RWPE2 (cell line): ENCODE results near the gene C13orf46.

Experiments used
- ATAC-seq: fragments of 200-7000 bp; cut with Tn5 transposase; 3 replicates; pipeline ENCODE4 v1.9.1; 2021; ENCODE audit warnings: low read depth
- DNase-seq: peaks from one replicate; pipeline ENCODE4 v3.0.0-alpha.2; 2020; ENCODE audit warnings: low spot score
- H3K27ac ChIP-seq: fragments of 450-650 bp; 2 replicates; pipeline ENCODE4 v1.5.1; 2017; ENCODE audit warnings: mild to moderate bottlenecking; ENCODE audit not compliant: poor library complexity, severe bottlenecking
- H3K27me3 ChIP-seq: fragments of 250-450 bp; sonication (Bioruptor Pico); 2 replicates; pipeline ENCODE4 v1.5.1; 2021; ENCODE audit warnings: mild to moderate bottlenecking, moderate library complexity; ENCODE audit not compliant: insufficient read depth, poor library complexity, severe bottlenecking
- H3K36me3 ChIP-seq: fragments of 250-450 bp; sonication (Bioruptor Pico); 2 replicates; pipeline ENCODE4 v1.5.1; 2020; ENCODE audit warnings: low read depth, mild to moderate bottlenecking, moderate library complexity
- H3K4me1 ChIP-seq: fragments of 250-450 bp; sonication (Bioruptor Pico); 2 replicates; pipeline ENCODE4 v1.5.1; 2021; ENCODE audit warnings: mild to moderate bottlenecking, moderate library complexity; ENCODE audit not compliant: insufficient read depth, poor library complexity, severe bottlenecking
- H3K4me3 ChIP-seq: fragments of 250-450 bp; sonication (Bioruptor Pico); 2 replicates; pipeline ENCODE4 v1.5.1; 2021; ENCODE audit warnings: mild to moderate bottlenecking, moderate library complexity; ENCODE audit not compliant: severe bottlenecking
- H3K9me3 ChIP-seq: fragments of 250-450 bp; sonication (Bioruptor Pico); 2 replicates; pipeline ENCODE4 v1.5.1; 2021; ENCODE audit warnings: mild to moderate bottlenecking, moderate library complexity; ENCODE audit not compliant: severe bottlenecking
- TF ChIP-seq, protein P1 (sequence below): fragments of 450-650 bp; IDR thresholded peaks from one replicate; pipeline ENCODE4 v1.5.1; 2017; ENCODE audit warnings: mild to moderate bottlenecking, moderate library complexity; ENCODE audit not compliant: poor library complexity, severe bottlenecking

C13orf46 gene

DNA sequence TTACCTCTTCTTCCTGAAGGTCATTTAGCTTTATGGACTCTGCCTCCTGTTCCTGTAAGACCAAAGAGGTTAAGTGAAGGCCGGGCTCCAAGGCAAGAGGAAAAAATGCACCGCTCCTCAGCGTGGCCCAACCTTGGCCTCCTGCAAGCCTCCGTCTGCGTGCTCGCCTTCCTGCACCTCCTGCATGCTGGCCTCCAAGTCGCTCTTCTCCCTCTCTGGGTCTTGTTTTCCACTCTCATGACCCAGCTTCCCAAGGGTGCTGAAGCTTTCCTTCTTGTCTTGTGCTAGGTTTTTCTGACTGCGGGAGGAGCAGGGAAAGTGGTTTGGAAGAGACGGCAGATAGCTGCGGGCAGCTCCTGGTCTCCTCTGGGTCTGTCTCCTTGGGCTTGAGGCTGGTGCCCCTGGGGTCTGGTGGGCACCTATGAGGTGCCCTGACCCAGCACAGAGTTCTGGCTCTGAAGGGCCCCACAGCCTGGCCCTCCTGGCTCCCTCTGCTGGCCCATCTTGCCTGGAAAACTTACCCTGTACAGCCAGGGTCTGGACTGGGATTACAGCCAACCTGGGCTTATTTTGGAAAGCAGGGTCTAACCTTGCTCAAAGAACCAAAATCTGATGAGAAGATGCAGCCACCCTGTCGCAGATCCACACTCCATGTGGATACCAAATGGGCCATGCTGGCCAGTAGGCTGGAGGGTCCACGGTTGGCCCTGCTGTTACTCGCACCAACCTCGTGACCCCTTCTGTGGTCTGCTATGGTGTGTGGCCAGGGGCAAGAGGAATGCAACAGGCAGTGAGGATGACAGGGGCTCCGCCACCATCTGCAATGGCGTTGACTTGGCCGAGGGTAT lies 5.2 kb downstream of the C13orf46 start:
- H3K36me3 ChIP-seq, result no peaks in the 10 kb centered on the region
- ATAC-seq (no peak), DNase-seq (peak; percentile 34)
- TF ChIP-seq, protein P1, sequence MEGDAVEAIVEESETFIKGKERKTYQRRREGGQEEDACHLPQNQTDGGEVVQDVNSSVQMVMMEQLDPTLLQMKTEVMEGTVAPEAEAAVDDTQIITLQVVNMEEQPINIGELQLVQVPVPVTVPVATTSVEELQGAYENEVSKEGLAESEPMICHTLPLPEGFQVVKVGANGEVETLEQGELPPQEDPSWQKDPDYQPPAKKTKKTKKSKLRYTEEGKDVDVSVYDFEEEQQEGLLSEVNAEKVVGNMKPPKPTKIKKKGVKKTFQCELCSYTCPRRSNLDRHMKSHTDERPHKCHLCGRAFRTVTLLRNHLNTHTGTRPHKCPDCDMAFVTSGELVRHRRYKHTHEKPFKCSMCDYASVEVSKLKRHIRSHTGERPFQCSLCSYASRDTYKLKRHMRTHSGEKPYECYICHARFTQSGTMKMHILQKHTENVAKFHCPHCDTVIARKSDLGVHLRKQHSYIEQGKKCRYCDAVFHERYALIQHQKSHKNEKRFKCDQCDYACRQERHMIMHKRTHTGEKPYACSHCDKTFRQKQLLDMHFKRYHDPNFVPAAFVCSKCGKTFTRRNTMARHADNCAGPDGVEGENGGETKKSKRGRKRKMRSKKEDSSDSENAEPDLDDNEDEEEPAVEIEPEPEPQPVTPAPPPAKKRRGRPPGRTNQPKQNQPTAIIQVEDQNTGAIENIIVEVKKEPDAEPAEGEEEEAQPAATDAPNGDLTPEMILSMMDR, result no peak
- no peaks in the 10 kb centered on the region for H3K9me3 ChIP-seq
- H3K4me3 ChIP-seq, result no peak overlapping the region
- H3K4me1 ChIP-seq, result peaks cover 14% of the 10 kb centered on the region
- no peaks in the 10 kb centered on the region for H3K27me3 ChIP-seq
- no peak overlapping the region for H3K27ac ChIP-seq

DNA sequence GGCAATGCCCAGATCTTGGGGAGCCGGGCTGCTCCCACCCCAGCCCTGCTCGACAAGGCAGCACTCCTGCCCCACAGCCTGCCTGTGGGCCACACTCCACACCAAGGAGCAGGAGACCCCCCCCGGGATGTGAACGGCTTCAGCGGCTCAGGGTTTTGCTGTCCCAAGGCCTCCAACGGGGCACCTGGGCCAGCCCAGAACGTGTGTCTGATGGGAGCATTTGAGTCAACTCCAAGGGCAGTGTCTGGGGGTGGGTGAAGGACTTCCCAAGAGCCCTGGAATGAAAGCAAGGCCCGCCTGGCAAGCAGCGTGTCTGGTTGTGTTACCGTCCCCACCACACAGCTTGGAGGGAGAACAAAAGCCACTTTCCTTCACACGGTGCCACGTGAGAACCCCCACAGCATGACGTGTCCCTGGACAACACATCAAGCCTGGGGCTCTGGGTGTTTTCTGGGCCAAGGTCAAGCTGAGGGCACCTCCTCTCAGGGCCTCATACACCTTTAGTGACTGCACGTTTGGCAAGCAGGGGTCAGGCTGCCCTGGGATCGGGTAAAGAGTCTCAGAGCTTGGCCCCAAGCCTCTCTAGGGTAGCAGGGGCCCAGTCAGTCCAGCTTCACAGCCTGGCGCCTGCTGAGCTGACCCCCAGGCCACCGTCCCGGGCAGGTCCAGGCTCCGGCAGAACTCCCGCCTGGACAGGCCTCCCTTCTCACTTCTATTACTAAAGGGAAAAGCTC lies 6.0 kb downstream of the C13orf46 start:
- Histone ChIP-seq H3K4me3 (no peak overlapping the region), H3K4me1 (peaks cover 14% of the 10 kb centered on the region), H3K36me3 (no peaks in the 10 kb centered on the region), H3K27me3 (no peaks in the 10 kb centered on the region), H3K27ac (no peak overlapping the region), H3K9me3 (no peaks in the 10 kb centered on the region)
- ATAC-seq (no peak), DNase-seq (peak; percentile 50)
- TF ChIP-seq, protein P1, result no peak

DNA sequence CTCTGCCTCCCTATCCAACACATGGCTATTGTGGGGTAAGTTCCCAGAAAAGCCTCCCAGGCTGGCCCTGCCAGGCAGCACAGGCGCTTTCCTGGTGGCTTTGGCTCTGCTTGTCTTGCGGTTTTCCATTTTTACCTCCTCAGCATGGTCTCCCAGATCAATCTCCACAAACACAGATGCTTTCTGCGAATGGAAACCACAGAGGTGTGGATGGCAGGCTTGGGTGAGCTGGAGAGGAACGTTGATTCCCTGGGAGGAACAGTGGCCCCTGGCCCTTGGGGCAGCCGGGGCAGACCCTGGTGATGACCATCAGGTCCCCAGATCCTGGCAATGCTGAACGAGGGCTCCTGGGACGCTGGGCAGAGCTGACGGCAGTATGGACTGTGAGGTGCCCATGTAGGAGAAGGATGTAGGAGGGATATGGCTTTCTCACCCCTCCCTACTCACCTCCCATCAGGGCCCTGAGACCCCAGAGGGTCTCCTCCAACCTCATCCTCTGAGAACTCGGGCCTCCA lies 6.6 kb downstream of the C13orf46 start:
- H3K36me3 ChIP-seq, result no peaks in the 10 kb centered on the region
- peak; percentile 49 for DNase-seq
- ATAC-seq, result no peak
- H3K9me3 ChIP-seq, result no peaks in the 10 kb centered on the region
- no peak overlapping the region for H3K4me3 ChIP-seq
- peaks cover 14% of the 10 kb centered on the region for H3K4me1 ChIP-seq
- H3K27me3 ChIP-seq, result no peaks in the 10 kb centered on the region
- H3K27ac ChIP-seq, result no peak overlapping the region
- TF ChIP-seq, protein P1, result no peak

DNA sequence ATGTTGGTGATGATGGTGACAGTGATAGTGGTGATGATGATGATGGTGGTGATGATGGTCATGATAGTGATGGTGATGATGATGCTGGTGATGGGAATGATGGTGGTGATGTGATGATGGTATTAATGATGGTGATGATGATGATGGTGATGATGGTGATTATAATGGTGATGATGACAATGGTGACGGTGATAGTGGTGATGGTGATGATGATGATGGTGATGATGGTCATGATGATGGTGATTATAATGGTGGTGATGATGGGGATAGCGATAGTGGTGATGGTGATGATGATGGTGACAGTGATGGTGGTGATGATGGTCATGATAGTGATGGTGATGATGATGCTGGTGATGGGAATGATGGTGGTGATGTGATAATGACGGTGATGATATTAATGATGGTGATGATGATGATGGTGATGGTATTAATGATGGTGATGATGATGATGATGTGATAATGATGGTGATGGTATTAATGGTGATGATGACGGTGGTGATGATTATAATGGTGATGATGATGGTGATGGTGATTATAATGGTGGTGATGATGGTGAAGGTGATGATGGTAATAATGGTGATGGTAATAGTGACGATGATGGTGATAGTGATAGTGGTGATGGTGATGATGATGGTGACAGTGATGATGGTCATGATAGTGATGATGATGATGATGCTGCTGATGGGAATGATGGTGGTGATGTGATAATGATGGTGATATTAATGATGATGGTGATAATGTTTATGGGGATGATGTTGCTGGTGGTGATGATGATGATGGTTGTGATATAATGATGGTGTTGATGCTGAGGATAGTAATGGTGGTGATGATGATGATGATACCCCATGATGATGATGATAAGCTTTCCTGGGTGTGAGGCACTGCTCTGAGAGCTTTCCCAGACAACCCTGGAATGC lies 7.7 kb downstream of the C13orf46 start:
- peaks cover 11% of the 10 kb centered on the region for H3K4me1 ChIP-seq
- no peak overlapping the region for H3K27ac ChIP-seq
- H3K27me3 ChIP-seq, result no peaks in the 10 kb centered on the region
- H3K4me3 ChIP-seq, result no peak overlapping the region
- H3K36me3 ChIP-seq, result no peaks in the 10 kb centered on the region
- ATAC-seq, result no peak
- DNase-seq, result no peak
- H3K9me3 ChIP-seq, result no peaks in the 10 kb centered on the region
- TF ChIP-seq, protein P1, result no peak
